Muscle layer of duodenum (tissue), 2 donors: Measurements from ENCODE around the gene RTN4RL1.

Experiments
- H3K27ac ChIP-seq: one replicate; pipeline ENCODE4 v1.7.0; 2013; ENCODE audit warnings: mild to moderate bottlenecking, low read length
- H3K27me3 ChIP-seq: one replicate; pipeline ENCODE4 v1.7.0; 2013; ENCODE audit warnings: low read depth, mild to moderate bottlenecking, control low read depth, low read length
- H3K36me3 ChIP-seq, 2 donors: one replicate each; pipeline ENCODE4 v1.7.0; 2013; ENCODE audit warnings: low read length in 2 of 2, control low read depth in 1 of 2, mild to moderate bottlenecking in 1 of 2; ENCODE audit not compliant: insufficient read depth in 2 of 2, control insufficient read depth in 1 of 2
- H3K4me1 ChIP-seq, 2 donors: one replicate each; pipeline ENCODE4 v1.7.0; 2013; ENCODE audit warnings: low read length in 2 of 2, mild to moderate bottlenecking in 2 of 2, control low read depth in 1 of 2, moderate library complexity in 1 of 2; ENCODE audit not compliant: insufficient read depth in 2 of 2, control insufficient read depth in 1 of 2
- H3K4me3 ChIP-seq, 2 donors: one replicate each; pipeline ENCODE4 v1.7.0; 2013; ENCODE audit warnings: low read length in 2 of 2, low read depth in 1 of 2, mild to moderate bottlenecking in 1 of 2
- H3K9me3 ChIP-seq, 2 donors: one replicate each; pipeline ENCODE4 v1.7.0; 2013; ENCODE audit warnings: low read length in 2 of 2, control low read depth in 1 of 2, mild to moderate bottlenecking in 1 of 2; ENCODE audit not compliant: control insufficient read depth in 1 of 2
- donor health status: healthy.

Gene RTN4RL1

GRCh38 chr17:1947743-1948516, 77.2 kb downstream of the RTN4RL1 start:
- Histone ChIP-seq H3K27ac (no peak overlapping the region), H3K9me3 (no peaks in the 10 kb centered on the region), H3K36me3 (no peaks in the 10 kb centered on the region), H3K4me3 (no peak overlapping the region), H3K27me3 (no peaks in the 10 kb centered on the region), H3K4me1 (no peaks in the 10 kb centered on the region)

- Histone ChIP-seq H3K4me3 (no peak overlapping the region), H3K27me3 (no peaks in the 10 kb centered on the region), H3K9me3 (no peaks in the 10 kb centered on the region), H3K36me3 (no peaks in the 10 kb centered on the region), H3K27ac (no peak overlapping the region), H3K4me1 (no peaks in the 10 kb centered on the region)
These were observed 77.8 kb downstream of the RTN4RL1 start for GRCh38 chr17:1947229-1947742.

DNA sequence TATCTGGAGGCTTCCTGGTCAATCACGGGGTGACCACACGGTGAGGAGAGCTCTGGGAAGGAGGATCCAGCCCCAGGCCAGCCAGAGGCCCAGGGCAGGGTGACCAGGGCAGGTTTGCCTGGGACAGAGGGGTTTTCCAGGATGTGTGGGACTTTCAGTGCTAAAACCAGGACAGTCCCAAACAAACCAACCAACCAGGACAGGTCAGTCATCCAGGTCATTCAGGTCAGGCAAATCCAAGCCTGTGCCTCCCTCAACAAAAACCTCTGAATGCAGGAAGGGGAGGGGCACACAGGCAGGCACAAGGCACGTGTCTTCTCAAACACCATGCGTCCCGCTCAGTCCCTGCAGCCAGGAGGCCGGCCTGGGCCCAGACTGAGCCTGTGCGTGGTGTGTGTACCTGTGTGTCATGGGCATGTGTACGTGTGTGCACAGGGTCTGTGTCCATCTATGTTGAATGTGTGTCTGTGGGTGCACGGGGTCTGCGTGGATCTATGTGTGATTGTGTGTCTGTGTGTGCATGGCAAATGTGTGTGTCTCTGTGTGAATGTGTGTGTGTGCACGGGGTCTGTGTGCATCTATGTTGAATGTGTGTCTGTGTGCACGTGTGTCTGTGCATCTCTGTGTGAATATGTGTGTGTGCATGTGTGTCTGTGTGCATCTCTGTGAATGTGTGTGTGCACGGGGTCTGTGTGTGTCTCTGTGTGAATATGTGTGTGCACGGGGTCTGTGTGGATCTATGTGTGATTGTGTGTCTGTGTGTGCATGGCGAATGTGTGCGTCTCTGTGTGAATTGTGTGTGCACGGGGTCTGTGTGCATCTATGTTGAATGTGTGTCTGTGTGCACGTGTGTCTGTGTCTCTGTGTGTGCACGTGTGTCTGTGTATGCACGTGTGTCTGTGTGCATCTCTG, 78.9 kb downstream of the RTN4RL1 start:
- H3K36me3 ChIP-seq: no peaks in the 10 kb centered on the region
- H3K27ac ChIP-seq: no peak overlapping the region
- H3K9me3 ChIP-seq: no peaks in the 10 kb centered on the region

DNA sequence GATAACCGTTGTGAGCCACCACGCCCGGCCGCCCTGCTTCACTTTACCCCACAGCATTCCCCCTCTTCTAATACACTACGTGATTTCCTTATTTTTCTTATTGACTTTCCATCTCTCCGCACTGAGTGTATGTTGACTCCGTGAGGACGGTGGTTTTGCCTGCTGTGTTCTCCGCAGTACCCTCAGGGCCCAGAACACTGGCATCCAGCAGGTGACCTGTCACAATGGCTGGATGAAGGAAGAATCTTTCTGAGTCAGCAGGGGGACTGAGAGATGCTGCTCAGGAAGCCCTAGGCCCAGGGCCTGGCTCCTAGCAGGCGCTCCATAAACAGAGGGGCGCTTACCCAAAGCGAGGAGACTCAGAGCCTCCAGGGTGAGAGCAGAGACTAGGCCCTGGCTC, 79.5 kb downstream of the RTN4RL1 start:
- H3K9me3 ChIP-seq: no peaks in the 10 kb centered on the region
- H3K4me3 ChIP-seq: no peak overlapping the region
- no peak overlapping the region for H3K27ac ChIP-seq
- H3K27me3 ChIP-seq: no peaks in the 10 kb centered on the region
- H3K36me3 ChIP-seq: no peaks in the 10 kb centered on the region
- H3K4me1 ChIP-seq: no peaks in the 10 kb centered on the region

More for the DNA sequence above, 78.9 kb downstream of the RTN4RL1 start:
- Histone ChIP-seq H3K27me3 (no peaks in the 10 kb centered on the region), H3K4me1 (no peaks in the 10 kb centered on the region), H3K4me3 (no peak overlapping the region)

DNA sequence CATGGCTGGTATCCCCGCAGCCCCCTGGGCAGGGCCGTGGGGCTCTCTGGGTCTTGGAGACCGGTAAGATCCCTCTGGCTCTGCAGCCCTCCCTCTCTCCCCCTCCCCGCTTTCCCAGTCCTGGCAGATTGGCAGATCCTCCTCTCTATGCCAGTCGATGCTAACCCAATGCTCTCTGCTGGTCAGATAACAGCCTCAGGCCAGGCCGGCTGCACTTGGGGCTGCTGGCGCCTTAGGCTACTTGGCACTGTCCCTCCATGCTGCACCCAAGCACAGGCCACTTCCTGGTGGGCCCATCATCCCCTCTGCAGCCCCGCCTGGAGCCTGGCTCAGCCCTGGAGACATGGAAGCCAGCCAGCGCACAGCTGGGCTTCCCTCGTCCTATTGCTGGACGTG, 81.7 kb downstream of the RTN4RL1 start:
- Histone ChIP-seq H3K4me1 (peaks cover 0 to 3% of the 10 kb centered on the region in 2 donors), H3K27ac (no peak overlapping the region), H3K9me3 (no peaks in the 10 kb centered on the region), H3K4me3 (no peak overlapping the region), H3K27me3 (no peaks in the 10 kb centered on the region), H3K36me3 (no peaks in the 10 kb centered on the region)

GRCh38 chr17:1942666-1943435, 82.3 kb downstream of the RTN4RL1 start:
- Histone ChIP-seq H3K36me3 (no peaks in the 10 kb centered on the region), H3K4me1 (peaks cover 0 to 3% of the 10 kb centered on the region in 2 donors), H3K27me3 (no peaks in the 10 kb centered on the region), H3K27ac (no peak overlapping the region), H3K4me3 (no peak overlapping the region), H3K9me3 (no peaks in the 10 kb centered on the region)

GRCh38 chr17:1942066-1942365, 83.1 kb downstream of the RTN4RL1 start:
- Histone ChIP-seq H3K36me3 (no peaks in the 10 kb centered on the region), H3K27me3 (no peaks in the 10 kb centered on the region), H3K27ac (no peak overlapping the region), H3K4me3 (no peak overlapping the region), H3K4me1 (peaks cover 0 to 3% of the 10 kb centered on the region in 2 donors), H3K9me3 (no peaks in the 10 kb centered on the region)

DNA sequence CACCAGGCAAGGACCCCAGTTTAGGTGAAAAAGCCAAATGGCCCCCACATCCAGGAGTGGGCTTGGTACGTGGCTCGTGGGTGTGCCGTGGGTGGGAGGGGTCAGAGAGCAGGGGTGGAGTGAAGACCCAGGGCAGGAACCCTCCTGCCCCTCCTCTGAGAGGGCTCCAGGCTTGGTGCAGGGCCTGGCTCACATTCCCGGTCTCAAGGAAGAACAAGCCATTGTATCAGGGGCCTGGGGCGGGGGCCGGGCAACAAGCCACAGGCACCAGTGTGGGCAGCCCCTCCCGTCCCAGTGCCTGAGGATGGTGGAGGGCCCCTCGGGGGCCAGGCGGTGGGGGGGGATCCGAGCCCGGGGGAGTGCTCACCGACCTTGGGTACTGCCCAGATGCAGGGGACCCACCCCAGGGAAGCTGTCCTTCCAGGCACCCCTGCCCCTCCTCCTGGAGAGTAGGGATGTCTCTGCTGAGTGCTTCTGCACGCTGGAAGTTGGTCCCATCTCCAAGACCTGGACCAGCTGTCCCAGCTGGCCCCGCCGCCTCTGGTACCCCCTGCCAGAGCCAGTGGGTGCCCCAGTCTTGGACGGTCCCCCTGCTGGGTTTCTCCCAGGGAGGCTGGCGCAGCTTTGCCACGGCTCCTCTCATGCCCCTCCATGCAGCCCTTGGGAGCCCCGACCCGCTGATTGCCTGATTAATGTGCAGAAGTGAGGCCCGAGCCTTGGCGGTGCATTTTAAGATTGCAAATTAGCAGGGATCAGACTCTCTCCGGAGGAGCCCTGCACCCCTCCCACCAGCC, 83.7 kb downstream of the RTN4RL1 start:
- no peak overlapping the region for H3K27ac ChIP-seq
- no peaks in the 10 kb centered on the region for H3K36me3 ChIP-seq
- H3K9me3 ChIP-seq: no peaks in the 10 kb centered on the region
- peaks cover 0 to 3% of the 10 kb centered on the region in 2 donors for H3K4me1 ChIP-seq
- H3K27me3 ChIP-seq: no peaks in the 10 kb centered on the region
- no peak overlapping the region for H3K4me3 ChIP-seq

- Histone ChIP-seq H3K36me3 (no peaks in the 10 kb centered on the region), H3K4me1 (peaks cover 0 to 3% of the 10 kb centered on the region in 2 donors), H3K9me3 (no peaks in the 10 kb centered on the region), H3K4me3 (no peak overlapping the region), H3K27ac (no peak overlapping the region), H3K27me3 (no peaks in the 10 kb centered on the region)
These were observed 84.3 kb downstream of the RTN4RL1 start for GRCh38 chr17:1940810-1941185.

- Histone ChIP-seq H3K27me3 (no peaks in the 10 kb centered on the region), H3K9me3 (no peaks in the 10 kb centered on the region), H3K4me3 (no peak overlapping the region), H3K36me3 (no peaks in the 10 kb centered on the region), H3K4me1 (peaks cover 0 to 3% of the 10 kb centered on the region in 2 donors), H3K27ac (no peak overlapping the region)
These were observed 84.9 kb downstream of the RTN4RL1 start for GRCh38 chr17:1939981-1940809.
